Astrocyte of the spinal cord (primary cell): Measurements from ENCODE around the gene AMZ1.

ENCODE experiments used
- DNase-seq: peaks from one replicate; pipeline ENCODE4 v3.0.0; 2011; ENCODE audit warnings: low read depth, low spot score
- H3K4me3 ChIP-seq: 2 replicates; pipeline ENCODE4 v1.5.1; 2011; ENCODE audit warnings: low read depth, mild to moderate bottlenecking, low read length, moderate library complexity
- in situ Hi-C: cut with HindIII; loops from 2 replicates; pipeline ENCODE4 v1.10.0; 2017; ENCODE audit warnings: low sequenced_read_pairs
- TF ChIP-seq, protein P1 (sequence below): IDR thresholded peaks from 2 replicates; pipeline ENCODE4 v1.5.1; 2012; ENCODE audit warnings: low read depth, mild to moderate bottlenecking, low read length, inconsistent platforms

The AMZ1 gene

DNA sequence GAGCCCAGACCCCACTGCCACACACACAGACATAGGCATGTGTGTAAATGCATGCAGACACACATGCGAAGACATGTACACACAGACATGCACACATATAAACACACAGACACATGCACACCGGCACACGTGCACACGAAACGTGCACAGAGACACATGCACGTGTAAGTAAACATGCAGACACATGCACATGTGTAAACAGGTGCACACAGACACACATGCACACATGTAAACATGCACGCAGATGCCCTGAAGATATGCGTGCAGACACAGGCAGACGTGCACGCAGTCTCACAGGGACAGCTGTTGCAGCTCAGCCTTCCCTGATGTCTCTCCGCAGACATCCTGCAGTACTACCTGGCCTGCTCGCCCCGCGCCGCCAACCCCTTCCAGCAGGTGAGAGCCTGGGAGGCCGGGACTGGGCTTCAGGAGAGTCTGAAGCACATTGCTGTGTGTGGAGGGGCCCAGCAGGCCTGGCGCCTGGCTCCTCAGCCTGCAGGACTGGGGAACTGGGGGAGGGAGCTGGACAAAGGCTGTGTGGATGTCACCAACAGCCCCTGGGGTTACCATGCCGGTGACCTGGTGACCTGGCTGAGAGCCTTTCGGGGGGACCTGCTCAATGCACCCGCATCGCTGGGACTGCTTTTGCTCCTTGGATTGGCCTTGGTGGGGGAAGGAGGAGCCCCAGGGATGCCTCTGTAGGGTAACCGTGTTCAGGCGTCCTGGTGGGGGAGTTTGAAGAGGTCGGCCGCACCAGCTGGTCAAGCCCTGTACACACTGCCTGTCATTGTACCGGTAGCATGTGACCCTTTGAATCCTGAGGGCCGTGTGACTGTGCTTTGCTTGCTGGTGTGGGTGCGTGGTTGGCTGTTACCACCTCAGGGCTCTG, 35.9 kb upstream of the AMZ1 start:
- no peak overlapping the region for H3K4me3 ChIP-seq
- DNase-seq = no peak
- TF ChIP-seq, protein P1, sequence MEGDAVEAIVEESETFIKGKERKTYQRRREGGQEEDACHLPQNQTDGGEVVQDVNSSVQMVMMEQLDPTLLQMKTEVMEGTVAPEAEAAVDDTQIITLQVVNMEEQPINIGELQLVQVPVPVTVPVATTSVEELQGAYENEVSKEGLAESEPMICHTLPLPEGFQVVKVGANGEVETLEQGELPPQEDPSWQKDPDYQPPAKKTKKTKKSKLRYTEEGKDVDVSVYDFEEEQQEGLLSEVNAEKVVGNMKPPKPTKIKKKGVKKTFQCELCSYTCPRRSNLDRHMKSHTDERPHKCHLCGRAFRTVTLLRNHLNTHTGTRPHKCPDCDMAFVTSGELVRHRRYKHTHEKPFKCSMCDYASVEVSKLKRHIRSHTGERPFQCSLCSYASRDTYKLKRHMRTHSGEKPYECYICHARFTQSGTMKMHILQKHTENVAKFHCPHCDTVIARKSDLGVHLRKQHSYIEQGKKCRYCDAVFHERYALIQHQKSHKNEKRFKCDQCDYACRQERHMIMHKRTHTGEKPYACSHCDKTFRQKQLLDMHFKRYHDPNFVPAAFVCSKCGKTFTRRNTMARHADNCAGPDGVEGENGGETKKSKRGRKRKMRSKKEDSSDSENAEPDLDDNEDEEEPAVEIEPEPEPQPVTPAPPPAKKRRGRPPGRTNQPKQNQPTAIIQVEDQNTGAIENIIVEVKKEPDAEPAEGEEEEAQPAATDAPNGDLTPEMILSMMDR = no peak
- in situ Hi-C loops = no loop called here

DNA sequence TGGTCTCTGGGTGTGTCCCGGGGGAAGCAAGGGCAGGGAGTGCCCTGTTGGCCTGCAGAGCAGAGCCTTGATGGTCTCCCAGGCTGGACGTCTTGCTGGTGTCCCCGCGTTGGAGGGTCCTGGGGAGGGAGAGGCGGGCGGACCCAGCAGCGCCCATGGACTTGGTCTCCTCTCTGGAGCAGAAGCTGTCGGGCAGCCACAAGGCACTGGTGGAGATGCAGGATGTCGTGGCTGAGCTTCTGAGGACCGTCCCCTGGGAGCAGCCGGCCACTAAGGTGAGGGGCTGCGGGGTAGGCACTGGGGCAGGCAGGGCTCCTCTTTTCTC, 35.3 kb upstream of the AMZ1 start:
- DNase-seq = no peak
- in situ Hi-C loops = no loop called here
- H3K4me3 ChIP-seq = no peak overlapping the region
- TF ChIP-seq, protein P1 = no peak

DNA sequence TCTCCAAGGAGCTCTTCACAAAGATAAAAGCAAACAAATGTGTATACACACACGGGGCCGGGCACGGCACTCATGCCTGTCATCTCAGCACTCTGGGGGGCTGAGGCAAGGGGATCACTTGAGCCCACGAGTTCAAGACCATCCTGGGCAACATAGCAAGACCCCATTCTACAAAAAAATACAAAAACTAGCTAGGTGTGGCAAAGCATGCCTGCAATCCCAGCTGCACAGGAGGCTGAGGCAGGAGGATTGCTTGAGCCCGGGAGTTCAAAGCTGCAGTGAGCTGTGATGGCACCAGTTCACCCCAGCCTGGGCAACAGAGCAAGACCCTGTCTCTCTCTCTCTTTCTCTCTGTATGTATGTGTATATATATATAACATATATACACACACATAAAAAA, 33.9 kb upstream of the AMZ1 start:
- DNase-seq = no peak
- in situ Hi-C loops = no loop called here
- H3K4me3 ChIP-seq = no peak overlapping the region
- TF ChIP-seq, protein P1 = no peak

DNA sequence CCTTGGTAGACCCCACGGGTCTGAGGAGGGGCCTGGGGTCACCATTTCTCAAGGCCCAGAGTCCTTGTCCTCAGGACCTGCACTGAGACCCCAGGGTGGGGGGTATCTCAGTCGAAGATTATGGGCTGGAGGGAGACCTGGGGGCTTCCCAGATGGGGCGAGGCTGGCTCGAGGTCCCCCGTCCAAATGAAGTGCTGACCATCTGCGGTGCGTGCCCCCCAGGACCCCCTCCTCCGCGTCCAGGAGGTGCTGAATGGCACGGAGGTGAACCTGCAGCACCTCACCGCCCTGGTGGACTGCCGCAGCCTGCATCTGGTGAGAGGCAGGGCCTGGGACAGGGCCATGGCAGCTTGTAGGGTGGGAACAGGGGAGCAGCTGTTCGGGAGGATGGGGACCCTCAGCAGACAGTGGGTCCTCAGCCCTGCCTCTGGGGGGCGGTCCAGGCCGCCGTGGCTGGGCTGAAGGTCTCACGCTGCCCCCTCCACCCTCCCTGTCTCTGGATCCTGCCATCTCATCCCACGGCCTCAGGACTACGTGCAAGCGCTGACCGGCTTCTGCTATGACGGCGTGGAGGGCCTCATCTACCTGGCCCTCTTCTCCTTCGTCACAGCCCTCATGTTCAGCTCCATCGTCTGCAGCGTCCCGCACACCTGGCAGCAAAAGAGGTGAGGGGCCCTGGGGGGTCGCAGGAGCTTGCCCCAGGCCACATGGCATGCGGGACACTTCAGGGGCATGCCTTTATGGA, 32.0 kb upstream of the AMZ1 start:
- TF ChIP-seq, protein P1 = no peak
- DNase-seq = no peak
- in situ Hi-C loops = no loop called here
- H3K4me3 ChIP-seq = no peak overlapping the region

DNA sequence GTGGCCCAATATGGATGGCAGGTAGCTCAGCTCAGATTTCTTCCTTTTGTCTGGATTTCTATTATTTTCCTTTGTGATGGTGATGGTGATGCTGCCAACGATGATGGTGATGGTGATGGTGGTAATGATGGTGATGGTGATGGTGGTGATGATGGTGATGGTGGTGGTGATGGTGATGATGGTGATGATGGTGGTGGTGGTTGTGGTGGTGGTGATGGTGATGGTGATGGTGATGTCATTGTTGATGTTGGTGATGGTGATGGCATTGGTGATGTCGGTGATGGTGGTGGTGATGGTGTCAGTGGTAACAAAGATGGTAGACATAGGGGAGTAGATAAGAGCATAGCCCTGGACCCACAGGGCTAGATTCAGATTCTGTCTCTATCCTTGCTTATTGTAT, 30.8 kb upstream of the AMZ1 start:
- in situ Hi-C loops = no loop called here
- TF ChIP-seq, protein P1 = no peak

DNA sequence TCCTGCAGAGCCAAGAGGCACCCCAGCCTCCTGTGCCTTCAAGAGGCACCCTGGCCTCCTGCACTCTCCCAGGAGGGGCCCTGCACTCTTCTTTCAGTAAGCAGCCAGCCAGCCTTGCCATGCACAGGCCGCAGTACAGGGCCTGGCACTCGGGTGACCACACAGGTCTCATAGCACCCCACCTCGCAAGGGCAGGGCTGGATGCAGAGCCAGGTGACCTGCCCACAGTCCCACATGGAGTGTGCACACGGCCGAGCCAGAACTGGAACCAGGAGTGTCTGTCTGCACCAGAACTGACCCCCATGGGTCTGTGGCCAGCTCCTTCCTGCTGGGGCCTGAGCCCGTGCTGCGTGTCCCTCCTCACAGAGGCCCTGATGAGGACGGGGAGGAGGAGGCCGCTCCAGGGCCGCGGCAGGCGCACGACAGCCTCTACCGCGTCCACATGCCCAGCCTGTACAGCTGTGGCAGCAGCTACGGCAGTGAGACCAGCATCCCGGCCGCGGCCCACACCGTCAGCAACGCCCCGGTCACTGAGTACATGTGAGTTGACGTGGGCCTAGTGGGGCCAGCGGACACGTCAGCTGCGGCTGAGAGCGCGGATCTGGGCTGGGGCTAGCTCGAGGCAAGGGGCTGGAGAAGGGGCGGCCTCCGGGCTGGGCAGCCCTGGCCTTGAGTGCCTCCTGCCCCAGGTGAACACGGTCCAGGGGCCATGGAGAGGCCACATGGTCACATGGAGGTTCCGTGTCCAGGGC, 29.9 kb upstream of the AMZ1 start:
- TF ChIP-seq, protein P1 = no peak
- in situ Hi-C loops = no loop called here
- no peak for DNase-seq
- H3K4me3 ChIP-seq = no peak overlapping the region

More for the DNA sequence above, 30.8 kb upstream of the AMZ1 start:
- DNase-seq = no peak
- no peak overlapping the region for H3K4me3 ChIP-seq
